Heart left ventricle (tissue), 16 donors: Measurements from ENCODE around the gene COBL. TPM values are rescaled to one million over a fixed set of nuclear protein-coding genes. Genes with fewer than 3 reads are reported as not detected.

ENCODE experiments used
- ATAC-seq, 4 donors: fragments of 200-7000 bp; cut with Tn5 transposase; one replicate each; pipeline ENCODE4 v1.9.1; 2020 to 2022; ENCODE audit warnings: moderate library complexity in 4 of 4, mild to moderate bottlenecking in 3 of 4, moderate number of reproducible peaks in 1 of 4
- DNase-seq, 5 donors: peaks; one replicate each; pipeline ENCODE4 v3.0.0-alpha.2; 2020
- H3K27ac ChIP-seq, 12 donors: fragments of 200-600 bp; sonication (generic) in 4 of 12; one replicate each; pipeline versions ENCODE4 v1.5.0 to v1.8.0; 2016 to 2022; ENCODE audit warnings: mild to moderate bottlenecking in 2 of 12
- H3K27me3 ChIP-seq, 9 donors: fragments of 200-600 bp; sonication (generic) in 2 of 9; one replicate each; pipeline versions ENCODE4 v1.5.1 to v1.8.0; 2016 to 2022; ENCODE audit warnings: mild to moderate bottlenecking in 3 of 9
- H3K36me3 ChIP-seq, 9 donors: fragments of 200-600 bp; sonication (generic) in 2 of 9; one replicate each; pipeline versions ENCODE4 v1.5.0 to v1.8.0; 2018 to 2022; ENCODE audit warnings: mild to moderate bottlenecking in 2 of 9
- H3K4me1 ChIP-seq, 12 donors: fragments of 200-600 bp; sonication (generic) in 4 of 12; one replicate each; pipeline versions ENCODE4 v1.5.0 to v1.8.0; 2016 to 2022; ENCODE audit warnings: mild to moderate bottlenecking in 3 of 12
- H3K4me3 ChIP-seq, 12 donors: fragments of 200-600 bp; sonication (generic) in 4 of 12; one replicate each; pipeline versions ENCODE4 v1.5.0 to v1.8.0; 2017 to 2022; ENCODE audit warnings: mild to moderate bottlenecking in 9 of 12, moderate library complexity in 4 of 12
- H3K9me3 ChIP-seq, 12 donors: fragments of 200-600 bp; sonication (generic) in 4 of 12; one replicate each; pipeline versions ENCODE4 v1.5.0 to v1.8.0; 2016 to 2022; ENCODE audit warnings: mild to moderate bottlenecking in 1 of 12
- POLR2A ChIP-seq, 2 donors: fragments of 450-650 bp; IDR thresholded peaks; one replicate each; pipeline ENCODE4 v1.6.1; 2017; ENCODE audit warnings: antibody characterized with exemption in 2 of 2, mild to moderate bottlenecking in 2 of 2, moderate library complexity in 2 of 2
- WGBS, 4 donors: extraction: QIAGEN DNeasy Blood & Tissue Kit in 2 of 4; methylation state at CpG; one replicate each; pipeline versions ENCODE4 v1.1.5 to v1.1.7; 2013 to 2018; 5-methylcytosine and 5-hydroxymethylcytosine counted together
- intact Hi-C, 10 donors: fragments of 100-400 bp; cut with DNase I; formaldehyde crosslinking; loops; one replicate each; pipeline versions ENCODE4 v1.11.1 to v1.14.2; 2022
- polyA plus RNA-seq, 2 donors: library from polyadenylated mRNA; stranded (reverse); fragments of 200-250 nt; gene quantifications; one replicate each; pipeline ENCODE4 v1.2.3, GENCODE V29; 2013
- total RNA-seq, 9 donors: library from RNA; depleted of rRNA in 2 of 9; stranded (reverse); fragments of >200 nt in 2 of 9; fragmentation: NEBNext Ultra II Directional in 3 of 9; extraction: Animal tissue kit (Norgen Biotek cat#: 25700) in 3 of 9; gene quantifications; one replicate each; pipeline versions ENCODE4 v1.1.0 to v1.2.4, GENCODE V29; 2016 to 2023
- TF ChIP-seq, protein P1 (sequence below), 12 donors: fragments of 200-600 bp; sonication (generic) in 4 of 12; IDR thresholded peaks; one replicate each; pipeline versions ENCODE4 v1.5.0 to v1.8.0; 2018 to 2022; ENCODE audit warnings: antibody characterized with exemption in 12 of 12, mild to moderate bottlenecking in 5 of 12
- donor health status: ischemic (EF 13 %, LVEDD 7.1; RV severe dilation, severe dysfunction).
- donor health status: healthy with polysubstance abuse.
- donor health status: DM: no; HTN: yes; CAD: no.
- donor health status: DM: no; HTN: no; CAD: no.
- donor health status: ischemic (EF 25% LVEDD 6.9; RV normal size, moderate dysfunction).
- donor health status: ischemic (EF 25% LVEDD 5.7; RV mildly dilated, moderate dysfunction).
- donor health status: healthy.
- donor health status: DM: yes; HTN: yes; CAD: no.
- donor health status: ischemic (EF 35%, LVEDD 5.7; RV mildly dilated, moderate dysfunction).
- donor health status: nonischemic (EF 11% LVEDD 7.7; RV severe dilation, severe dysfunction).
- donor health status: DM: yes; HTN: yes; CAD: no.
- donor health status: PGD.
- donor health status: ischemic (EF 29% LVEDD 5.4; RV normal size, mild dysfunction).
- donor health status: nonischemic (EF 23%, LVEDD 6.1; RV moderate dilation, normal function).

The COBL gene
- total and polyA plus RNA-seq, 11 donors = 25.9 to 123 (median 80.4) TPM

GRCh38 chr7:51126324-51126723, 190.3 kb downstream of the COBL start:
- H3K4me3 ChIP-seq = no peak overlapping the region
- intact Hi-C loops = loop anchor here in 2 of 10 donors (10.0 kb wide), 1 partner anchor 162 kb away; no protein-coding TSS in a partner anchor
- H3K27me3 ChIP-seq = no peaks in the 10 kb centered on the region
- peak overlapping the region in 8 of 12 donors; percentile 8 to 70 (median 42) for H3K27ac ChIP-seq
- DNase-seq = no peak
- 82 to 94% (median 86%) methylated on average over 3 to 5 of the region's 5 CpGs for WGBS, 4 donors
- no peaks in the 10 kb centered on the region for H3K9me3 ChIP-seq
- no peak for TF ChIP-seq POLR2A (IDR thresholded peaks at IDR 0.05)
- TF ChIP-seq, protein P1, sequence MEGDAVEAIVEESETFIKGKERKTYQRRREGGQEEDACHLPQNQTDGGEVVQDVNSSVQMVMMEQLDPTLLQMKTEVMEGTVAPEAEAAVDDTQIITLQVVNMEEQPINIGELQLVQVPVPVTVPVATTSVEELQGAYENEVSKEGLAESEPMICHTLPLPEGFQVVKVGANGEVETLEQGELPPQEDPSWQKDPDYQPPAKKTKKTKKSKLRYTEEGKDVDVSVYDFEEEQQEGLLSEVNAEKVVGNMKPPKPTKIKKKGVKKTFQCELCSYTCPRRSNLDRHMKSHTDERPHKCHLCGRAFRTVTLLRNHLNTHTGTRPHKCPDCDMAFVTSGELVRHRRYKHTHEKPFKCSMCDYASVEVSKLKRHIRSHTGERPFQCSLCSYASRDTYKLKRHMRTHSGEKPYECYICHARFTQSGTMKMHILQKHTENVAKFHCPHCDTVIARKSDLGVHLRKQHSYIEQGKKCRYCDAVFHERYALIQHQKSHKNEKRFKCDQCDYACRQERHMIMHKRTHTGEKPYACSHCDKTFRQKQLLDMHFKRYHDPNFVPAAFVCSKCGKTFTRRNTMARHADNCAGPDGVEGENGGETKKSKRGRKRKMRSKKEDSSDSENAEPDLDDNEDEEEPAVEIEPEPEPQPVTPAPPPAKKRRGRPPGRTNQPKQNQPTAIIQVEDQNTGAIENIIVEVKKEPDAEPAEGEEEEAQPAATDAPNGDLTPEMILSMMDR (IDR thresholded peaks at IDR 0.05) = no peak
- no peak for ATAC-seq
- no peaks in the 10 kb centered on the region for H3K36me3 ChIP-seq
- H3K4me1 ChIP-seq = peaks cover 0 to 31% (median 24%) of the 10 kb centered on the region in 12 donors

- Histone ChIP-seq H3K9me3 (no peaks in the 10 kb centered on the region), H3K36me3 (no peaks in the 10 kb centered on the region), H3K4me1 (peaks cover 0 to 37% (median 26%) of the 10 kb centered on the region in 12 donors), H3K4me3 (no peak overlapping the region), H3K27ac (peak overlapping the region in 3 of 12 donors; percentile 35 to 75 (median 72)), H3K27me3 (no peaks in the 10 kb centered on the region)
- no peak for ATAC-seq
- no peak for DNase-seq
- TF ChIP-seq, protein P1 (IDR thresholded peaks at IDR 0.05) = no peak
- TF ChIP-seq POLR2A (IDR thresholded peaks at IDR 0.05) = no peak
- 70 to 84% (median 76%) methylated on average over 4 of the region's 4 CpGs for WGBS, 4 donors
- intact Hi-C loops = loop anchor here in 3 of 10 donors (5.0 to 10.0 kb wide), 3 partner anchors 42 to 160 kb away; no protein-coding TSS in a partner anchor
Observed at GRCh38 chr7:51124321-51124720, 192.3 kb downstream of the COBL start.

DNA sequence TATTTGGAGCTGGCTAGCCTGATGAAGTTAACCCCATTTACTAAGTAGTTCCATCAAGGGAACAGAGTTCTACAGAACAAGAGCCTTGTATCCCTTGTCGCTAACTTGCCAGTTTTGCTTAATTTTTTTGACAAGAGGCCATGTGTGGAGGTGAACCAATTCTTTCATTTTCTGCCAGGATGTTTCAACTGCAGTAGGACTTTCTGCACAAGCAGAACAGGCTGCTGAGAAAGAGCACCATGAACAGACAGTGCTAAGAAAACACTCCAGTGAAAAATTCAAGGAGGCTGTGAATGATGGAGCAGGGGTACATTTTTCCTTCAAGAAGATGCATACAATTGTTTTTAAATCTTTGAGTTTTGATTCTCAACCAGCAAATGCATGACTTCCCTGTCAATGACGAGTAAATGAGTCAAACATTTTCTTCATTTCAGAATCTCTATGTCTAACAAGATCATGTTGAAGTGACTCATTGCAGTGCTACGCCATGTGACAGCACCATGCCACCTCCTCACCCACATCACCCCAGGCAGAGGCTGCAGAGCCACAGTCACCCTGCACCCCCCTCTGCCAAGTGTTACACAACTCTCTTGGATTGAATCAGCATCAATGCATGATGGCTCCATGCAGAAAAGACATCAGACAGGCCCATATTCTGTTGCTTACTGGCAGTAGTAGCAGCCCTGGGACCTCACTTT, 193.1 kb downstream of the COBL start:
- intact Hi-C loops = loop anchor here in 3 of 10 donors (2.0 to 10.0 kb wide), 4 partner anchors 41 to 159 kb away; no protein-coding TSS in a partner anchor
- H3K27ac ChIP-seq = peak overlapping the region in 8 of 12 donors; percentile 21 to 88 (median 74)
- WGBS, 4 donors = 62 to 78% (median 75%) methylated on average over 3 of the region's 3 CpGs

More for the DNA sequence above, 193.1 kb downstream of the COBL start:
- peaks cover 0 to 37% (median 26%) of the 10 kb centered on the region in 12 donors for H3K4me1 ChIP-seq
- H3K4me3 ChIP-seq = no peak overlapping the region
- ATAC-seq (peak; percentile 40 to 88 (median 64)), DNase-seq (peak in 3 of 5 donors; percentile 36 to 56 (median 40))
- no peaks in the 10 kb centered on the region for H3K36me3 ChIP-seq
- TF ChIP-seq POLR2A (IDR thresholded peaks at IDR 0.05) = no peak
- TF ChIP-seq, protein P1 (IDR thresholded peaks at IDR 0.05) = no peak
- H3K27me3 ChIP-seq = no peaks in the 10 kb centered on the region
- no peaks in the 10 kb centered on the region for H3K9me3 ChIP-seq
